ENCODE results near the gene CGRRF1.

The CGRRF1 gene

GRCh38 chr14:54584097-54584496 is 74.4 kb downstream of the CGRRF1 start:
- FAIRE-seq (no peak), DNase-seq (ENCODE audit: insufficient read length, low spot score) (no peak)
- TF ChIP-seq CTCF (IDR thresholded peaks at IDR 0.05; ENCODE audit: insufficient read depth, missing control alignments), result no peak

- DNase-seq (ENCODE audit: insufficient read length, low spot score) (no peak), FAIRE-seq (no peak)
- no peak for TF ChIP-seq CTCF (IDR thresholded peaks at IDR 0.05; ENCODE audit: insufficient read depth, missing control alignments)
Observed at GRCh38 chr14:54585214-54585613, 75.5 kb downstream of the CGRRF1 start.
